Endothelial cell of umbilical vein (primary cell): ENCODE results near the gene ZC3HAV1L. TPM values are rescaled to one million over a fixed set of nuclear protein-coding genes. Genes with fewer than 3 reads are reported as not detected.

Experiments used
- BruUV-seq: library from RNA; stranded (reverse); fragments of 400-500 nt; replicated peaks from 2 replicates; lab custom pipeline; 2021; lab: Mats Ljungman, UMichigan
- CTCF ChIA-PET: fragments of 300-600, 350-600 bp; sonication (Branson Sonifier 250); formaldehyde crosslinking; loops from one replicate; lab custom pipeline; 2021; ENCODE audit warnings: antibody characterized with exemption, inconsistent platforms; lab: Charles Lee
- POLR2A ChIA-PET: fragments of 300-600, 350-600 bp; sonication (Branson Sonifier 250); formaldehyde crosslinking; loops from one replicate; lab custom pipeline; 2021; ENCODE audit warnings: antibody characterized with exemption, inconsistent platforms; lab: Charles Lee
- DNase-seq: peaks from one replicate; pipeline ENCODE4 v3.0.0-alpha.2; 2011; ENCODE audit warnings: low read depth, low spot score
- FAIRE-seq: peaks from 2 replicates; lab custom pipeline; 2011; peaks lifted over from hg19 to GRCh38; lab: Jason Lieb, UNC
- H2AFZ ChIP-seq: 2 replicates; pipeline ENCODE4 v1.6.0; 2012; ENCODE audit warnings: low read depth, low read length, control low read depth, inconsistent platforms
- H3K27ac ChIP-seq: 2 replicates; pipeline ENCODE4 v1.5.1; 2011; ENCODE audit warnings: low read depth, mild to moderate bottlenecking, control low read depth, low read length, moderate library complexity; ENCODE audit not compliant: insufficient read depth
- H3K27me3 ChIP-seq, 2 experiments: 2 replicates each; pipeline versions ENCODE4 v1.6.0 to v1.6.1; 2011; ENCODE audit warnings: low read length in 2 of 2, mixed read lengths in 1 of 2; ENCODE audit not compliant: control insufficient read depth in 2 of 2, insufficient read depth in 2 of 2
- H3K36me3 ChIP-seq, 2 experiments: 2 replicates in 1 of 2; 3 replicates in 1 of 2; pipeline ENCODE4 v1.5.1; 2011; ENCODE audit warnings: low read length in 2 of 2, mild to moderate bottlenecking in 1 of 2, moderate library complexity in 1 of 2; ENCODE audit not compliant: control insufficient read depth in 2 of 2, insufficient read depth in 2 of 2; ENCODE audit errors: extremely low read depth in 1 of 2
- H3K4me1 ChIP-seq: 3 replicates; pipeline ENCODE4 v1.5.1; 2011; ENCODE audit warnings: mild to moderate bottlenecking, low read length; ENCODE audit not compliant: control insufficient read depth, insufficient read depth; ENCODE audit errors: extremely low read depth
- H3K4me2 ChIP-seq: 2 replicates; pipeline ENCODE4 v1.6.1; 2011; ENCODE audit warnings: low read length, control low read depth, mixed read lengths; ENCODE audit not compliant: insufficient read depth
- H3K4me3 ChIP-seq, 3 experiments: fragments of 200-600 bp in 1 of 3; sonication (generic), shearing (Covaris generic) in 1 of 3; replicated peaks in 1 of 3; 2 replicates each; pipeline ENCODE4 v1.5.1; 2011 to 2016; ENCODE audit warnings: control low read depth in 3 of 3, low read length in 3 of 3, mild to moderate bottlenecking in 2 of 3, inconsistent platforms in 1 of 3, low read depth in 1 of 3, moderate library complexity in 1 of 3; ENCODE audit not compliant: insufficient read depth in 1 of 3
- H3K79me2 ChIP-seq: 2 replicates; pipeline ENCODE4 v1.6.0; 2012; ENCODE audit warnings: low read length, inconsistent platforms; ENCODE audit not compliant: control insufficient read depth, insufficient read depth
- H3K9ac ChIP-seq: replicated peaks from 2 replicates; pipeline ENCODE3; 2011; ENCODE audit warnings: low read length, control low read depth; ENCODE audit not compliant: insufficient read depth; ENCODE audit errors: extremely low read depth
- H3K9me1 ChIP-seq: replicated peaks from 3 replicates; pipeline ENCODE4 v1.6.0; 2011; ENCODE audit warnings: mild to moderate bottlenecking, low read length; ENCODE audit not compliant: control insufficient read depth, insufficient read depth; ENCODE audit errors: extremely low read depth
- H3K9me3 ChIP-seq: replicated peaks from 2 replicates; pipeline ENCODE4 v1.5.1; 2012; ENCODE audit warnings: low read length, inconsistent platforms; ENCODE audit not compliant: control insufficient read depth, insufficient read depth
- H4K20me1 ChIP-seq: replicated peaks from 2 replicates; pipeline ENCODE3; 2011; ENCODE audit warnings: mild to moderate bottlenecking, low read length; ENCODE audit not compliant: control insufficient read depth, insufficient read depth; ENCODE audit errors: extremely low read depth
- CTCF ChIP-seq, 2 donors: IDR thresholded peaks; 1 replicate in 1 of 2; 2 replicates in 1 of 2; pipeline ENCODE4 v1.5.1; 2011; ENCODE audit warnings: low read length in 2 of 2, mild to moderate bottlenecking in 2 of 2, moderate library complexity in 2 of 2, control low read depth in 1 of 2, inconsistent platforms in 1 of 2, low read depth in 1 of 2; ENCODE audit not compliant: insufficient read depth in 1 of 2; ENCODE audit errors: extremely low read depth in 1 of 2
- EZH2 ChIP-seq: IDR thresholded peaks from 2 replicates; pipeline ENCODE4 v1.6.1; 2012; ENCODE audit warnings: borderline replicate concordance, low read depth, mild to moderate bottlenecking, moderate library complexity, low read length, inconsistent platforms; ENCODE audit not compliant: severe bottlenecking
- FOS ChIP-seq: IDR thresholded peaks from 2 replicates; pipeline ENCODE4 v1.6.1; 2011; ENCODE audit warnings: mild to moderate bottlenecking, low read length, moderate library complexity, borderline replicate concordance; ENCODE audit not compliant: insufficient read depth
- GATA2 ChIP-seq: IDR thresholded peaks from 2 replicates; pipeline ENCODE4 v1.7.0; 2011; ENCODE audit warnings: low read depth, mild to moderate bottlenecking, moderate library complexity, mixed read lengths, low read length; ENCODE audit not compliant: insufficient read length, insufficient read depth
- JUN ChIP-seq: IDR thresholded peaks from 2 replicates; pipeline ENCODE4 v1.6.1; 2011; ENCODE audit warnings: borderline replicate concordance, low read depth; ENCODE audit not compliant: insufficient read length, insufficient read depth
- MAX ChIP-seq: IDR thresholded peaks from 2 replicates; pipeline ENCODE4 v1.6.1; 2011; ENCODE audit not compliant: insufficient read depth, insufficient read length
- MYC ChIP-seq: IDR thresholded peaks from one replicate; pipeline ENCODE4 v1.6.1; 2011; ENCODE audit warnings: mild to moderate bottlenecking, low read depth, low read length
- POLR2A ChIP-seq: IDR thresholded peaks from 2 replicates; pipeline ENCODE4 v1.6.1; 2012; ENCODE audit warnings: low read depth, mild to moderate bottlenecking, control low read depth, low read length
- POLR2AphosphoS5 ChIP-seq: IDR thresholded peaks from 2 replicates; pipeline ENCODE4 v1.6.1; 2012; ENCODE audit warnings: low read depth, mild to moderate bottlenecking, control low read depth, low read length, moderate library complexity; ENCODE audit not compliant: insufficient read depth
- dilution Hi-C: fragments of 300-500 bp; cut with MboI; formaldehyde crosslinking; loops from one replicate; pipeline ENCODE4 v1.15.0; 2019; ENCODE audit warnings: low sequenced_read_pairs; ENCODE audit not compliant: extremely low pct_ligation_motif_present
- intact Hi-C: fragments of 100-400 bp; cut with micrococcal nuclease; formaldehyde crosslinking; loops from one replicate; pipeline ENCODE4 v1.10.0; 2022
- polyA plus RNA-seq, 4 experiments: library from polyadenylated mRNA; depleted of rRNA in 3 of 4; stranded (reverse) in 3 of 4; unstranded in 1 of 4; fragments of >200 nt; gene quantifications; 2 replicates each; pipeline versions ENCODE4 v1.2.1 to v1.2.3, GENCODE V29; 2011 to 2012; ENCODE audit warnings: missing spikeins in 1 of 4
- total RNA-seq: library from RNA; stranded (reverse); gene quantifications from 2 replicates; pipeline ENCODE4 v1.2.3, GENCODE V29; 2021

The ZC3HAV1L gene
- total and polyA plus RNA-seq, 2 donors (not counting 3 experiments of a cell fraction or from before 2014, with no cell fraction given), result 15.9 to 25.7 TPM

DNA sequence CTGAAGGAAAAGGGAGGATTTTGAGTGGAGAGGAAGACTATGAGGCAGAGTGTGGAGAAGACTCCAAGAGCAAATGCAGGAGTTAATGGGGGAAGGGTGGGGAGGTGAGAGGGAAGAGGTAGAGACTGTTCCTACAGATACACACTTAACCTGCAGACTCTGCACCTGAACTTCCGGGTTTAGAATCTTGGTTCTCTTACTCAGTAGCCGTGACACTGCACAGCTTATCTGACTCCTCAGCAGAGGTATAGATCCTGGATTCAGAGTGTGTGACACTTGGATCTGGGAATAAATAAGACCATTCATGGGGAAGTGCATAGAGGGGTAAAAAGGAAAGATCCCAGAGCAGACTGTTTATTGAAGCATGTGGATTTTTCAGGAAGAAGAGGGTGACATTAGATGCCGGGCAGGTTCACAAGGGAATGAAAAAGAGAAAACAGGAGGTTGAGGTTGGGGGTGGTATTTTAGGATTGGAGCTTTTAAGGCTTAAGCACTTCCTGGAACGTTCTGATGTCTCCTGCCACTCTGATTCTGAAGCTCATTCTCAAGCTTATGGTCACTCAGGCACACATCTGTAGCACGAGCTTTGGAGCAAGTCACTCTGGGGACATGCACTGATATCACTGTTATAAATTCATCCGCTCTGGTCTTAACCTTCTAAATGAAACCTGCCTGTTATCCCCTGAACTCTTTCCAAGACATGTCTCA lies 5.7 kb upstream of the ZC3HAV1L start:
- no peak overlapping the region for H3K4me2 ChIP-seq
- H4K20me1 ChIP-seq, result no peaks in the 10 kb centered on the region
- dilution Hi-C loops (no loop called here), intact Hi-C loops (no loop called here)
- H3K4me3 ChIP-seq, result no peak overlapping the region
- TF ChIP-seq JUN, result no peak
- TF ChIP-seq MYC, result no peak
- no peak for TF ChIP-seq GATA2
- TF ChIP-seq POLR2A, result no peak
- no peak for TF ChIP-seq POLR2AphosphoS5
- no peak for TF ChIP-seq CTCF (IDR thresholded peaks at IDR 0.05; ENCODE audit: extremely low read depth in 1 of 2, insufficient read depth in 1 of 2, low read depth in 1 of 2, low read length in 2 of 2)
- no peak for TF ChIP-seq FOS
- TF ChIP-seq EZH2, result no peak
- no peak for TF ChIP-seq MAX
- no peaks in the 10 kb centered on the region for H3K9me3 ChIP-seq
- H3K79me2 ChIP-seq, result no peaks in the 10 kb centered on the region
- no peak overlapping the region for H2AFZ ChIP-seq
- H3K9ac ChIP-seq, result no peak overlapping the region
- H3K27ac ChIP-seq, result no peak overlapping the region
- FAIRE-seq (peak; percentile 8), DNase-seq (no peak)
- POLR2A ChIA-PET, result no interaction called here
- no peaks in the 10 kb centered on the region for H3K27me3 ChIP-seq
- BruUV-seq, result no TSS peak
- H3K4me1 ChIP-seq, result peaks cover 8% of the 10 kb centered on the region
- H3K9me1 ChIP-seq, result no peaks in the 10 kb centered on the region
- CTCF ChIA-PET, result interaction anchor here (0.9 to 1.3 kb wide), 4 partner anchors 18 to 33 kb away, joined by 3 to 6 read pairs (median 4); no protein-coding TSS in a partner anchor
- peaks cover 1 to 2% of the 10 kb centered on the region in 2 experiments for H3K36me3 ChIP-seq
